Activated naive CD4-positive, alpha-beta T cell treated with anti-CD3 and anti-CD28 coated beads, Interleukin-2, amount 10 ng/mL, durations not matched to agents 5 hours and 36 hours (primary cell): ENCODE measurements around the gene INHA. TPM values are rescaled to one million over a fixed set of nuclear protein-coding genes. Genes with fewer than 3 reads are reported as not detected.

ENCODE experiments used
- microRNA-seq: library from miRNA; unstranded; fragments of <30 nt; microRNA quantifications from one replicate; pipeline ENCODE4 v1.2.0, GENCODE V29; 2022; ENCODE audit warnings: borderline microRNAs expressed, borderline replicate concordance
- total RNA-seq, 2 experiments: library from RNA; stranded (reverse); gene quantifications; one replicate each; pipeline ENCODE4 v1.2.3, GENCODE V29; 2021

INHA gene
- total RNA-seq = not detected

GRCh38 chr2:219572237-219573001 is at the start of gene INHA:
Gene INHA, plus strand, starts transcription at chr2:219572310. Its CDS starts 65 bp downstream, at chr2:219572375.

DNA sequence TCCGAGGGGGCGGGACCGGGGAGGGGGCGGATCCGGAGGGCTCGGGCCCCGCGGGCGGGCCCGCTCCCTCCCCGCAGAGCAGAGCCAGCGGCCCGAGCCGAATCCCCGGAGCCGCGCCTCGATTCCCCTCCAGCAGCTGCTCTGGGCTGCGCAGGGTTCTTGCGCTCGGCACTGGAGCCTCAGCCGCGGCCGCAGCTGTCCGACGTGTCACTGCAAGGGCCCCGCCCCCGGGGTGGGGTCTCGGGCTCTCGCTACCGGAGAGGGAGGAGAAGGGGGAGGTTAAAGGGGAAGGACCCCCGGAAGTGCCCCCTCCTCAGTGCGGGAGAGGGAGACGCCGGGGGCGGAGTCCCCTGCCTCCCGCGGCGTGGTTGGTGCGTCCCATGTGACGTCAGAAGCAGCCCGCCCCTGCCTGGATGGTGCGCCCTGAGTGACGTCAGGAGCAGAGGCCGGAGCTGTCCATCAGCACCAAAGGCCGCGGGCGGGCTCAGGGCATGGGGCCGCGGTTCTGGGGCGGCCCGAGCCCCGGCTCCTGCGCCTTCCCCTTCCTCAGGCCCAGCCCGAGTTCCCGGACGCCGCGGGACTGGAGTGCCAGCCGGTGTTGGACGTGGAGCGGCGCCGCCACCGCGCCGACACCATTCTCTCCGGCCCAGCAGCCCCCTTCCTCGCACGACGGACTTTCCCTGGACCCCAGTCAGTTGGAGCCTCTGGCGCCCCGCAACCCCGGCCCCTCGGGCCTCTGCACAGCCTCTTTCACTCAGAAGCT is 28.3 kb upstream of the INHA start, which contains the start of the genes CHPF and TMEM198:
Gene CHPF, minus strand, starts transcription at position 214 of the 763 bp plus-strand sequence. CDS start 271 bp downstream, outside the sequence.
Gene TMEM198, plus strand, starts transcription at position 433 of the 763 bp plus-strand sequence. CDS start 700 bp downstream, outside the sequence.

DNA sequence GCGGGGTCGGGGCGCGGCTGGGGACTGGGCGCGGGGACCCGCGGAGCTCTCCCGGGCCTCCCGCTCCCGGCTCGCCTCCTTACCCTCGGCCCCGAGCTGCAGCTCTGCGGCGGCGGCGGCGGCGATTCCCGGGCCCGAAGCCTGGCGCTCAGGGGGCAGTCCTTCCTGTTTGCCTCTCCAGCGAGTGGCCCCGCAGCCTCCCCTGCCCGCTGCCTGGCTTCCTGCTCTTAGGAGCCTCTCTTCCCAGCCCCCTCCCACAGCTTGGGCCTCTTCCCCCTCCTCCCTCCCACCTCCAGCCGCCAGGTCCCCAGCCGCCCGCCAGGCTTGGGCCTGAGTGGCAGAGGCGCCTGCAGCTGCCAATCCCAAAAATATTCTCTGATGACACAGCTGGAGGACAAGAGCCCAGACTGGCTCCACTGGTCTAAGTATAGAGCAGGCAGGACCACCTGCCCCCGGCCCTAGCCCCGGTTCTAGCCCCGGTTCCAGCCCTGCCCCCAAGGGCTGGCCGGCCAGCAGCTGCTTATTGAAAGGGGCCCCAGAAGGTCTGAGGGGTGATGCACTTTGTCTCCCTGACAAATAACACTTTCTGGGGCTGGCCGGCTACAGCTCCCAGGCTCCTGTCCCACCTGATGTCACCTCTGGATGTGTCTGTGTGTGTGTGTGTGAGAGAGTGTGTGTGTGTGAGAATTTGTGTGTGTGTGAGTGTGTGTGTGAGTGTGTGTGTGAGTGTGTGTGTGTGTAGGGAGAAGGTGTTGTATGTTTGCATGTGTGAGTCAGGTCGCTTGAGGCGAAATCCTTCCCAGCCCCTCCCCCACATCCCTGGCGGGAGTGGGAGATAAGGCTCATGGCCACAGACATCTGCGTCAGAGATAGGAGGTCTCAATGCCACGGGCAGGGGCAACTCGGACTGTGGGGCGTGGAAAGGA is 536 bp upstream of the INHA start, which contains the start of gene OBSL1:
Gene OBSL1, minus strand, starts transcription at position 229 of the 926 bp plus-strand sequence. CDS start 307 bp downstream, outside the sequence.

DNA sequence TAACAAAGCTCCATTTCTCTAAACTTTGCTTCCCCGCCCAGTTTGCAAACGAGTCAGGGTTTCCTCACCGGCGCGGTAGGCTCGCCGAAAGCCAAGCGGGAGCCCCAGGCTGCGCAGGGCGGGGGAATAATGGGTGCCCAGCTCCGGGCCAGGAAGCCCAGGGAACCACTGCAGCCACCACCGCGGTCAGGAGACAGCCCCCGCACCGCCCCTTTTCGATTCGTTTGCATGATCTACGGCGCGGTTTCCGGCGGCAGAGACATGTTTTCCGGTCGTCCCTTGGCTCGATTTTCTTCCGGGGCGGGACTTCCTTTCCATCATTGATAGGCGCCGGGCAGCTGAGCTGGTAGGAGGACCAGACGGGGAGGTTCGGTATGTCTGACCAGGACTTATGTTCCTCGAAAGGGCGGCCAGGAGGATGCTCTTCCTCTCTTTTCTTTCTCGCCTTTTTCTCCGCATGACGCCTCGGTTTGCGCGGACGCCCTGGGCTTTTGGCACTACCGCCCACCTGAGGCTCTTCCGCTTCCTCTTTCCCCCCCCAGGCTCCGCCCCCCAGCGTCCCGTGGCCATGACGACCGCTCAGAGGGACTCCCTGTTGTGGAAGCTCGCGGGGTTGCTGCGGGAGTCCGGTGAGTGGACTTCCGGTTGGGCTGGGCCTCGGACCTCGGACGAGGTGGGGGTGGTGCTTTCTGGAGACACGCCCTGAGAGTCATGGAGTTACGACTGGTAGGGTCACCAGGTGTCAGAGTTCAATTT is 25.6 kb downstream of the INHA start, which contains the start of gene STK11IP:
Gene STK11IP, plus strand, starts transcription at position 306 of the 756 bp plus-strand sequence. Its CDS starts 263 bp downstream, at position 569.

Small RNA genes within 50 kb of the gene (microRNA-seq; reads per million reads assigned to microRNA genes)
- gene MIR3132 = not detected

Other genes with a start within 250 kb of the INHA start
- not detected for gene RESP18, start 239.6 kb upstream of the INHA start, total RNA-seq
- gene DNPEP, start 184.4 kb upstream of the INHA start, total RNA-seq = 10 to 100 TPM; 53.6 to 64.0 TPM
- not detected for gene DES, start 153.9 kb upstream of the INHA start, total RNA-seq
- 1 to 10 TPM; 1.5 to 1.7 TPM for gene SPEG, start 137.5 kb upstream of the INHA start, total RNA-seq
- gene GMPPA, start 73.4 kb upstream of the INHA start, total RNA-seq = 10 to 100 TPM; 30.4 to 33.7 TPM
- gene ASIC4, start 57.8 kb upstream of the INHA start, total RNA-seq = under 1 TPM in 1 of 2 experiments, not detected in 1; 0.07 TPM
- 10 to 100 TPM; 11.8 to 12.1 TPM for gene CHPF, start 28.5 kb upstream of the INHA start, total RNA-seq
- gene TMEM198, start 28.3 kb upstream of the INHA start, total RNA-seq = 1 to 10 TPM in 1 of 2 experiments, under 1 TPM in 1; 0.46 to 1.1 TPM
- gene OBSL1, start 771 bp upstream of the INHA start, total RNA-seq = not detected
- gene STK11IP, start 25.5 kb downstream of the INHA start, total RNA-seq = 10 to 100 TPM; 32.5 to 37.8 TPM
- gene SLC4A3, start 55.3 kb downstream of the INHA start, total RNA-seq = not detected